H1 (cell line): ENCODE measurements around the gene ITPR1. TPM values are rescaled to one million over a fixed set of nuclear protein-coding genes. Genes with fewer than 3 reads are reported as not detected.

Experiments
- CTCF ChIA-PET: fragments of 300-600 bp; sonication (Branson Sonifier 250); formaldehyde crosslinking; loops from one replicate; lab custom pipeline; 2021; ENCODE audit not compliant: partially characterized antibody; lab: Charles Lee
- POLR2A ChIA-PET: fragments of 300-600 bp; sonication (Branson Sonifier 250); formaldehyde crosslinking; loops from one replicate; lab custom pipeline; 2021; ENCODE audit warnings: inconsistent platforms; ENCODE audit not compliant: partially characterized antibody; lab: Charles Lee
- DNase-seq, 2 experiments: peaks; one replicate each; pipeline versions ENCODE4 v3.0.0 to v3.0.0-alpha.2; 2010 to 2022; ENCODE audit warnings: low spot score in 2 of 2, low read depth in 1 of 2, mixed read lengths in 1 of 2
- FAIRE-seq: peaks from 2 replicates; lab custom pipeline; 2011; peaks lifted over from hg19 to GRCh38; lab: Jason Lieb, UNC
- H2AFZ ChIP-seq: 2 replicates; pipeline ENCODE4 v1.8.1; 2012; ENCODE audit warnings: low read length, inconsistent platforms
- H2AK5ac ChIP-seq: 2 replicates; pipeline ENCODE4 v1.6.1; 2013; ENCODE audit warnings: low read depth, low read length
- H2BK120ac ChIP-seq: replicated peaks from 2 replicates; pipeline ENCODE3; 2013; ENCODE audit warnings: low read depth, low read length, inconsistent platforms
- H2BK12ac ChIP-seq: 2 replicates; pipeline ENCODE4 v1.6.1; 2013; ENCODE audit warnings: low read depth, low read length
- H2BK15ac ChIP-seq: 2 replicates; pipeline ENCODE4 v1.6.1; 2013; ENCODE audit warnings: low read length
- H2BK20ac ChIP-seq: 2 replicates; pipeline ENCODE4 v1.6.1; 2013; ENCODE audit warnings: low read length
- H2BK5ac ChIP-seq: 2 replicates; pipeline ENCODE4 v1.6.1; 2013; ENCODE audit warnings: low read depth, low read length
- H3K14ac ChIP-seq: 2 replicates; pipeline ENCODE4 v1.6.1; 2013; ENCODE audit warnings: inconsistent platforms; ENCODE audit not compliant: insufficient read length
- H3K18ac ChIP-seq: 2 replicates; pipeline ENCODE4 v1.6.1; 2013; ENCODE audit warnings: low read length; ENCODE audit errors: extremely low read depth
- H3K23ac ChIP-seq: 2 replicates; pipeline ENCODE4 v1.6.1; 2013; ENCODE audit warnings: inconsistent platforms; ENCODE audit not compliant: insufficient read length
- H3K23me2 ChIP-seq: 2 replicates; pipeline ENCODE4 v1.6.1; 2013; ENCODE audit warnings: low read depth, low read length
- H3K27ac ChIP-seq: 2 replicates; pipeline ENCODE4 v1.6.1; 2011; ENCODE audit warnings: low read depth, low read length, inconsistent platforms
- H3K27me3 ChIP-seq, 4 experiments: replicated peaks in 1 of 4; 1 replicate in 1 of 4; 2 replicates in 3 of 4; pipeline versions ENCODE4 v1.6.1 to v1.8.1; 2011 to 2013; ENCODE audit warnings: low read length in 3 of 4, mild to moderate bottlenecking in 3 of 4, inconsistent platforms in 2 of 4, mixed read lengths in 2 of 4, moderate library complexity in 1 of 4; ENCODE audit not compliant: control insufficient read depth in 3 of 4, insufficient read depth in 3 of 4; ENCODE audit errors: extremely low read depth in 1 of 4
- H3K36me3 ChIP-seq, 4 experiments: 2 replicates each; pipeline versions ENCODE4 v1.6.1 to v1.8.1; 2011 to 2013; ENCODE audit warnings: mild to moderate bottlenecking in 4 of 4, low read length in 3 of 4, moderate library complexity in 2 of 4, control low read depth in 1 of 4, inconsistent platforms in 1 of 4; ENCODE audit not compliant: insufficient read depth in 4 of 4, control insufficient read depth in 2 of 4
- H3K4ac ChIP-seq: replicated peaks from 2 replicates; pipeline ENCODE3; 2013; ENCODE audit warnings: low read length, low read depth, mixed read lengths, inconsistent platforms; ENCODE audit not compliant: insufficient read length
- H3K4me1 ChIP-seq, 4 experiments: replicated peaks in 1 of 4; 1 replicate in 1 of 4; 2 replicates in 3 of 4; pipeline versions ENCODE4 v1.6.1 to v1.8.1; 2011 to 2013; ENCODE audit warnings: low read length in 3 of 4, inconsistent platforms in 2 of 4, mixed read lengths in 1 of 4; ENCODE audit not compliant: insufficient read depth in 4 of 4, control insufficient read depth in 3 of 4
- H3K4me2 ChIP-seq, 2 experiments: 2 replicates each; pipeline versions ENCODE4 v1.6.1 to v1.8.1; 2011 to 2013; ENCODE audit warnings: low read depth in 2 of 2, low read length in 2 of 2, control low read depth in 1 of 2, inconsistent platforms in 1 of 2, mild to moderate bottlenecking in 1 of 2; ENCODE audit not compliant: insufficient read depth in 1 of 2
- H3K4me3 ChIP-seq, 4 experiments: fragments of 200-600, 300-600 bp in 1 of 4; sonication (generic), shearing (Covaris generic), sonication (Bioruptor Twin) in 1 of 4; 2 replicates each; pipeline versions ENCODE4 v1.5.1 to v1.8.1; 2011 to 2016; ENCODE audit warnings: low read length in 4 of 4, low read depth in 3 of 4, control low read depth in 2 of 4, inconsistent platforms in 2 of 4, mild to moderate bottlenecking in 2 of 4, mixed read lengths in 1 of 4, moderate library complexity in 1 of 4; ENCODE audit not compliant: insufficient read depth in 2 of 4; ENCODE audit errors: extremely low read depth in 1 of 4
- H3K56ac ChIP-seq: replicated peaks from 2 replicates; pipeline ENCODE3; 2013; ENCODE audit warnings: low read depth, mild to moderate bottlenecking, mixed read lengths, low read length, inconsistent platforms; ENCODE audit not compliant: insufficient read length
- H3K79me1 ChIP-seq: 2 replicates; pipeline ENCODE4 v1.6.1; 2013; ENCODE audit warnings: low read depth, low read length, control low read depth
- H3K79me2 ChIP-seq, 2 experiments: 2 replicates each; pipeline versions ENCODE4 v1.6.1 to v1.8.1; 2012 to 2013; ENCODE audit warnings: low read length in 2 of 2, mild to moderate bottlenecking in 2 of 2, inconsistent platforms in 1 of 2; ENCODE audit not compliant: insufficient read depth in 2 of 2, control insufficient read depth in 1 of 2
- H3K9ac ChIP-seq, 4 experiments: replicated peaks in 1 of 4; 1 replicate in 1 of 4; 2 replicates in 3 of 4; pipeline versions ENCODE4 v1.6.1 to v1.8.1; 2011 to 2013; ENCODE audit warnings: low read depth in 3 of 4, low read length in 3 of 4, control low read depth in 2 of 4, mild to moderate bottlenecking in 2 of 4, moderate library complexity in 2 of 4, inconsistent platforms in 1 of 4; ENCODE audit errors: extremely low read depth in 1 of 4
- H3K9me3 ChIP-seq, 2 experiments: 2 replicates each; pipeline versions ENCODE4 v1.6.1 to v1.8.1; 2012 to 2013; ENCODE audit warnings: mild to moderate bottlenecking in 2 of 2, moderate library complexity in 2 of 2, control low read depth in 1 of 2, inconsistent platforms in 1 of 2, low read depth in 1 of 2, low read length in 1 of 2, mixed read lengths in 1 of 2; ENCODE audit not compliant: insufficient read depth in 2 of 2
- H4K20me1 ChIP-seq, 2 experiments: replicated peaks in 1 of 2; 2 replicates each; pipeline versions ENCODE3 to v1.8.1; 2011 to 2013; ENCODE audit warnings: inconsistent platforms in 2 of 2, low read length in 2 of 2, mild to moderate bottlenecking in 1 of 2; ENCODE audit not compliant: insufficient read depth in 2 of 2, control insufficient read depth in 1 of 2
- H4K5ac ChIP-seq: 2 replicates; pipeline ENCODE4 v1.6.1; 2013; ENCODE audit warnings: low read length, low read depth, mixed read lengths, inconsistent platforms; ENCODE audit not compliant: insufficient read length
- H4K8ac ChIP-seq: 2 replicates; pipeline ENCODE4 v1.8.0; 2013; ENCODE audit warnings: mild to moderate bottlenecking, moderate library complexity, low read length, inconsistent platforms; ENCODE audit not compliant: insufficient read depth; ENCODE audit errors: extremely low read depth
- H4K91ac ChIP-seq: replicated peaks from 2 replicates; pipeline ENCODE3; 2013; ENCODE audit warnings: low read length, mixed read lengths, inconsistent platforms; ENCODE audit not compliant: insufficient read length
- ATF2 ChIP-seq: IDR thresholded peaks from 2 replicates; pipeline ENCODE4 v1.6.1; 2012; ENCODE audit warnings: low read length, inconsistent platforms
- BACH1 ChIP-seq: IDR thresholded peaks from 2 replicates; pipeline ENCODE4 v1.6.1; 2012; ENCODE audit warnings: low read length, improper control_type of control experiment
- BRCA1 ChIP-seq: IDR thresholded peaks from 2 replicates; pipeline ENCODE4 v1.6.1; 2012; ENCODE audit warnings: low read depth, low read length, improper control_type of control experiment
- CREB1 ChIP-seq: IDR thresholded peaks from 2 replicates; pipeline ENCODE4 v1.6.1; 2012; ENCODE audit warnings: inconsistent platforms
- FOSL1 ChIP-seq: IDR thresholded peaks from 2 replicates; pipeline ENCODE4 v1.6.1; 2011; ENCODE audit warnings: mild to moderate bottlenecking, low read depth, low read length, moderate library complexity; ENCODE audit not compliant: insufficient read depth
- MAFK ChIP-seq: IDR thresholded peaks from 2 replicates; pipeline ENCODE4 v1.6.1; 2012; ENCODE audit warnings: low read depth, mild to moderate bottlenecking, improper control_type of control experiment, low read length
- NRF1 ChIP-seq: IDR thresholded peaks from 2 replicates; pipeline ENCODE4 v1.6.1; 2011; ENCODE audit warnings: mild to moderate bottlenecking, low read depth, low read length, improper control_type of control experiment
- SIN3A ChIP-seq, 2 experiments: IDR thresholded peaks in 1 of 2; conservative IDR thresholded peaks in 1 of 2; 2 replicates each; pipeline ENCODE4 v1.6.1; 2011 to 2012; ENCODE audit warnings: low read length in 2 of 2, improper control_type of control experiment in 1 of 2, low read depth in 1 of 2, mild to moderate bottlenecking in 1 of 2
- SIRT6 ChIP-seq: IDR thresholded peaks from one replicate; pipeline ENCODE4 v1.7.1; 2012; ENCODE audit warnings: low read length, inconsistent platforms
- TAF7 ChIP-seq: optimal IDR thresholded peaks from 2 replicates; pipeline ENCODE3; 2011; ENCODE audit warnings: low read depth, mild to moderate bottlenecking, inconsistent platforms, low read length, moderate library complexity, borderline replicate concordance
- TEAD4 ChIP-seq: IDR thresholded peaks from 2 replicates; pipeline ENCODE4 v1.6.1; 2012; ENCODE audit warnings: low read depth, low read length, inconsistent platforms, mixed read lengths
- WGBS, 2 experiments: shearing (Covaris generic) in 1 of 2; methylation state at CpG; one replicate each; pipeline versions ENCODE4 v1.1.6 to v1.1.7; 2013 to 2015; ENCODE audit warnings: low lambda C conversion rate in 2 of 2, mixed read lengths in 2 of 2, inconsistent platforms in 1 of 2, low coverage in 1 of 2, missing lambda C conversion rate in 1 of 2; ENCODE audit not compliant: insufficient replicate concordance in 2 of 2, insufficient coverage in 1 of 2, insufficient read length in 1 of 2; ENCODE audit errors: extremely low coverage in 1 of 2, missing lambda C conversion rate in 1 of 2; 5-methylcytosine and 5-hydroxymethylcytosine counted together
- polyA plus RNA-seq, 7 experiments: library from polyadenylated mRNA; depleted of rRNA in 3 of 7; stranded (reverse) in 5 of 7; unstranded in 2 of 7; fragments of >200 nt in 5 of 7; fragments of 200-250 nt in 2 of 7; gene quantifications; 1 replicate in 5 of 7; 2 replicates in 1 of 7; 4 replicates in 1 of 7; pipeline versions ENCODE4 v1.2.1 to v1.2.3, GENCODE V29; 2011 to 2013; ENCODE audit warnings: missing spikeins in 2 of 7, mixed read lengths in 2 of 7
- total RNA-seq: library from RNA; stranded (reverse); fragmentation: NEBNext Ultra II Directional; extraction: Animal tissue kit (Norgen Biotek cat#: 25700); gene quantifications from 2 replicates; pipeline ENCODE4 v1.2.1, GENCODE V29; 2021

Gene ITPR1
- total and polyA plus RNA-seq, 2 of the 8 experiments (the other 6 are each of a cell fraction or from before 2014, with no cell fraction given), result 2.5 to 16.3 TPM

- H3K4ac ChIP-seq, result no peak overlapping the region
- POLR2A ChIA-PET, result no interaction called here
- TF ChIP-seq FOSL1, result no peak
- no peak for TF ChIP-seq TAF7
- TF ChIP-seq TEAD4, result no peak
- no peak for TF ChIP-seq NRF1
- no peak for TF ChIP-seq BRCA1
- TF ChIP-seq SIRT6, result no peak
- TF ChIP-seq SIN3A (conservative IDR thresholded peaks at IDR 0.05 in 1 of 2, IDR thresholded peaks at IDR 0.05 in 1 of 2; ENCODE audit: low read depth in 1 of 2, low read length in 2 of 2), result no peak
- TF ChIP-seq MAFK, result no peak
- no peak for TF ChIP-seq CREB1
- TF ChIP-seq BACH1, result no peak
- no peak for TF ChIP-seq ATF2
Observed at GRCh38 chr3:4734454-4734853, 241.3 kb downstream of the ITPR1 start.

More at GRCh38 chr3:4734454-4734853, 241.3 kb downstream of the ITPR1 start:
- no peak overlapping the region for H2AFZ ChIP-seq
- H3K9ac ChIP-seq, result no peak overlapping the region
- H3K4me3 ChIP-seq, result no peak overlapping the region
- no peak overlapping the region for H2BK15ac ChIP-seq
- no peak overlapping the region for H3K14ac ChIP-seq
- H3K27me3 ChIP-seq, result no peaks in the 10 kb centered on the region
- no peaks in the 10 kb centered on the region for H4K20me1 ChIP-seq
- CTCF ChIA-PET, result interaction anchor here (0.5 to 2.6 kb wide), 11 partner anchors 7 to 532 kb away, joined by 3 to 15 read pairs (median 4); no protein-coding TSS in a partner anchor
- no peak overlapping the region for H2BK20ac ChIP-seq
- peaks cover 0 to 5% (median 2%) of the 10 kb centered on the region in 4 experiments; a peak in 6 of 7 replicates for H3K4me1 ChIP-seq
- no peak overlapping the region for H3K56ac ChIP-seq
- H4K91ac ChIP-seq, result no peak overlapping the region
- no peak overlapping the region for H2AK5ac ChIP-seq
- H3K79me1 ChIP-seq, result no peaks in the 10 kb centered on the region
- no peaks in the 10 kb centered on the region for H3K9me3 ChIP-seq
- no peak overlapping the region for H3K4me2 ChIP-seq
- no peak overlapping the region for H4K5ac ChIP-seq
- no peak overlapping the region for H4K8ac ChIP-seq
- H3K18ac ChIP-seq, result no peak overlapping the region
- H2BK5ac ChIP-seq, result no peak overlapping the region
- H3K27ac ChIP-seq, result no peak overlapping the region
- DNase-seq (no peak), FAIRE-seq (no peak)
- no peaks in the 10 kb centered on the region for H3K36me3 ChIP-seq
- H2BK120ac ChIP-seq, result no peak overlapping the region
- H3K23me2 ChIP-seq, result no peaks in the 10 kb centered on the region
- H3K23ac ChIP-seq, result no peak overlapping the region
- H3K79me2 ChIP-seq, result no peaks in the 10 kb centered on the region
- H2BK12ac ChIP-seq, result no peak overlapping the region
- WGBS, 2 experiments, result 94% methylated on average over 2 of the region's 2 CpGs; no CpG with 5 or more reads in 1 of the 2 experiments
